GM15510 (cell line): ENCODE data around the gene NEXN.
A peak's percentile ranks its signal among the peaks of the same experiment; 100 is the strongest.

Source experiments
- POLR2A ChIP-seq: IDR thresholded peaks from 3 replicates; pipeline ENCODE4 v1.6.1; 2011; ENCODE audit warnings: borderline replicate concordance; ENCODE audit not compliant: insufficient read length; ENCODE audit errors: extremely low read depth

NEXN gene

DNA sequence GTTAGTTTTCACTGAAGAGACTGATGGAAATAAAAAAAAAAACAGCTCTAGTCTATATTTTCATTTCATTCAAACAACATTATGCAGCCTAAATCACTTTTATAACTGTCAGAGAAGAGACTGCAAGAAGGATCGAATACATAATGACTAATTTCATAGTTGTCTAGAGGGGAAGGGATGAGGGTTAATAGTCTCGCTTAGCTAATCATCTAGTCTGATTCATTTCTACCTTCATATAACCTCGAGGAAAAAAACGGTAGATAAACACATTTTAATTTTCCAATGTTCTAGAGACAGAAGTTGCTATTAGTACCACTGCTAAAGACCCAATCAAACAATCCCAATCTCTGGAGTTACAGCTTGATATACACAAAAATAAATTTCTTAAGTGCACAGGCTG lies 87.0 kb downstream of the NEXN start:
- TF ChIP-seq POLR2A = no peak

DNA sequence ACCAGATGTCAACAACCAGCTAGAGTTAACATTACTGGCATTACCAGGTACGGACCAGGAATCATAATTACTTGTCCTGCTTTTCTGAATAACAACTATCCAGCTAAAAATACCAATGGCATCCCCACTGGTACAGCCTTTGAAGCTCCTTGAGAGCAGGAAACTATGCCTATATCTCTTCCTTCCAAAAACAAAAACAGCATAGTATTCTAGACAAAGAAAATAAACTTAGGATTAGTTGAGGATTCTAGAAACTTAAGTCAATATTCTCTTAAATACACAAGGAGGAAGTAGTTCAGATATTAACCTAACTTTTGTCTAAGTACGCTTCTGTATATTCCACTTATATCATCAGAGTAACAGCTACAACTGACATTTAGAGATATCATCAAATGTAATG lies 87.5 kb downstream of the NEXN start:
- TF ChIP-seq POLR2A = no peak

DNA sequence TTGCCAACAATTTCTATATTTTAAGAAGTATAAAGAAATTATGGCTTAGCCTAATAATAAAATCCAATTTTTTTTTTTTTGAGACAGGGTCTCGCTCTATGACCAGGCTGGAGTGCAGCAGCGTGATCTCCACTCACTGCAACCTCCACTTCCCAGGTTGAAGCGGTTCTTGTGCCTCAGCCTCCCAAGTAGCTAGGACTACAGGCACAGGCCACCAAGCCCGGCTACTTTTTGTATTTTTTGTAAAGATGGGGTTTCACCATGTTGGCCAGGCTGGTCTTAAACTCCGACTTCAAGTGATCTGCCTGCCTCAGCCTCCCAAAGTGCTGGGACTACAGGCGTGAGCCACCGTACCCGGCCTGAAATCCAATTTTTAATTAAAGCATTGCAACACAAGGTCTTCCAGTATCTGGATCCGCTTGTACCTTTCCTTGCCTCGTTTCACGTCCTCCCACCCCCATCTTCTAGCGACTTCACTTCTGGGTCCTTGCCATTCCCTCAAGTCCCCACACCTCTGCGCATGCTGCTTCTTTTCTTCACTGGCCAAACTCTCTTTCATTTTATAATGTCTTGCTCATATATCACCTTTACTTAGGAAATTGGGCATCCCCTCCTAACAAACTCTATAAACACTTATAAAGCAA lies 88.1 kb downstream of the NEXN start:
- no peak for TF ChIP-seq POLR2A

DNA sequence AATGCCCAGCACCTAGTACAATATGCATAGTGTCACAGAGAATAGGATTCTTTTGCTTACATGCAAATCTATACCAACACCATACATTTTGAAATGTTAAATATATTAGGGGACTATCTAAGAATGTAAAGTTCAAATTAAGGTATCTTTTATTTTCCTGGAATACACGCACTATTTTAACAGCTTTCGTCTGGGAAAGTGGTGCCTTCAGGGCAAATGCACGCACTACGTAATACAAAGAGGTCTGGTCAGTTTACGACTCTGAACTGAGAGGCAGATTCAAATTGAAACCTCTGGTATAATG lies 89.5 kb downstream of the NEXN start:
- no peak for TF ChIP-seq POLR2A

DNA sequence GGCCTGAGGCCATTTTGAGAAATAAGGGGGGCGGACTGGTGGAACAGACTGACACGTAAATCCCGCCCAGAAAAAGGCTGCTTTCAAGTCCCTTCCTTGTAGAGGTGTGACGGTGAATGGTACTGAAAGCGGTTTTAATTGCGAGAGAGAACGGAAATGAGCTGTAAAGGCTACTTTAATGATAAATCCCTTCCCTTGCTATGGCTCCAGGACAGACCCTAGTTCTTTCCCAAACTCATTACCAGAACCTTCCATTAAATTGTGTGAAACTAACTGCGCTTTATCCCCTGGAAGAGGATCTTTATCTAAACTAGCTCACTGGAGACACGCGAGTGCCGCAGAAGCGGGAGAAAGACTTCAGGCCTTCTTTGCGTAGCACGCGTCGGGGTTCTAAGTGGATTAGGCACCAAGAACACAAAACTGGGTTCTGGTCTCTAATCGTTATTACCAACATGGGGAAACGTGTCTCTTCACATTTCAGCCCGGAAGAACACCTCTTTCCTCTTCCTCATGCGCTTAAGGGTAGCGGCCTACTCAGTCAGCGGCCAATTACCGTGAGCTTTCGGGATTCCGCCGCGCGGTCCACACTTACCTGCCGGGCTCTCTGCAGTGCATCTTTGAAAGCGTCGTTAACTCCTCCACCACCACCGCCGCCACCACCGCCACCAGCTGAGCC lies 90.0 kb downstream of the NEXN start:
- peak; percentile 48 for TF ChIP-seq POLR2A

DNA sequence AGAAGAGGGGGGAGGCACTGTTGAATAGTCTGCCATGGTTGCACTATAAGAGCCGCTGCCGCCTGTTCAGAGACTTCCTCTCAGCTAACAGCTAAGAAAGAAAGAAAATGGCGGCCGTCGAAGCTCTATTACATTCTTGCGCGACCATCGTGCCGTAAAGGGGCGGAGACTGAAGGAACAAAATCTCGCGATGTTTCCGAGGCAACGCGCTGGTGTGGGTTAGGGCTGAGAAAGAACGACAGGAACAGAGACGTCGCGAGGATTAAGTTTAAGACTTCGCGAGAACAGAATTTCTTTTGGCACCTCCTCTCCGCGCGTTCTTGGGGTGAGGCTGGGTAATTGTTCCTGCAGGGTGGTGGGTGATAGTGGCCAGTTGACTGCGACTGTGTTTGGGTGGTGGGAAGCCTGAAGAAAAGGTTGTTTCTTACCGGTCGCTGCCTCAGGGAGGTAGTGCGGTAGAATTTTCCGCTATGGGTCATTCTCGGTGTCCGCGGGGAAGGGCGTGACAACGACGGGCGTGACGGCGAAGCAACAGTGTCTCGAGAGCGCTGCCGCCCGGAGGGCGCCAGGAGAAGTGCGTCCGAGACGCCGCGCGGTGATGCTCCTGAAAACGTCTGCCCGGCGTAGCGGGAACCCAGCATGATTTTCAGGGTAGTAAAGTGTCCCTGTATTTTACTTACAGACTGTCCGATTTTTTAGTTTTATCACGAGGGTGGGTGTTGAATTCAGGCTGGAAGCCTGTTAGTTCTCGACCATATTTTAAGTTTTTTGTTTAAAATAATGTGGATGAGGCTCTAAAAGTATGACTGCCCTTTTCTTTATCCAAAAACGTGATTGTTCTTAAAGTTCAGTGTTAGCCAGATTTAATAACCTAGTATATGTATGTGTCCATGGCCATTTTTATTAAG lies 90.8 kb downstream of the NEXN start, which contains the start of gene FUBP1:
TSS of gene FUBP1 (minus strand) at position 104 of the 908 bp plus-strand sequence. CDS start at position 36, 68 bp downstream.
- peak; percentile 89 for TF ChIP-seq POLR2A

DNA sequence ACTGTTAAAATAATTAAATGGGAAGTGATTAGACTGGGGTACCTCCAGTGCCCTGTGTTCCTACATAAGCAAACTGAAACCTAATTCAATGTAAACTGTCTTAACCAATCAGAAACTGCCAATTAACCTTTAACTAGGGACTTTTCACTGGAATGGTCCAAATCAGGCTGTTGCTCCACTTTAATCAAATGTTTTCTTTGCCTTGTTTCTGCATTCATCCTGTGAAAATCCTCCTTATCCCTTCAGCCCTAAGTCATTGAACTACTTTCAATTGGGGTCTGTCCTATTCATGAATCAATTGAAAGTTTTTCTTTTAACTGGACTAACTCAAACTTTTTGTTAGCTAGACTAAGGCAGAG lies 95.6 kb downstream of the NEXN start:
- TF ChIP-seq POLR2A = no peak

DNA sequence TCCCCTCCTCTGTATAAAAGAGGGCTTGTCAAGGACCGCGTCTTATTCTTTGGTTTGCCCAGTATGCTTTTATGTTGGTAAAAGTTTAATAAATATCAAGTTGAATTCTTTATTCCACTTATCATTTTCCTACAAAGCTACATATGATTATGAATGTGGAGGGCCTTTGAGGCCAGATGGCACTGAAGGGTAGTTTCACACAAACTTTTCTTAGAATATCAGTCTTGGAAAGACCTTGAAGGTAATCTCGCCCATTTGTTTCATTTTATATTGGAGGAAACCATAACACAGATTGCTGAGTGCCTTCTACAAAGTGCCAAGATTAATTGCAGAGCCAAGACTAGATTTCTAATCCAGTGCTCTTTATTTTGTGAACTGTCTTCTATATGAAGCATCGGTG lies 96.2 kb downstream of the NEXN start:
- TF ChIP-seq POLR2A = no peak

DNA sequence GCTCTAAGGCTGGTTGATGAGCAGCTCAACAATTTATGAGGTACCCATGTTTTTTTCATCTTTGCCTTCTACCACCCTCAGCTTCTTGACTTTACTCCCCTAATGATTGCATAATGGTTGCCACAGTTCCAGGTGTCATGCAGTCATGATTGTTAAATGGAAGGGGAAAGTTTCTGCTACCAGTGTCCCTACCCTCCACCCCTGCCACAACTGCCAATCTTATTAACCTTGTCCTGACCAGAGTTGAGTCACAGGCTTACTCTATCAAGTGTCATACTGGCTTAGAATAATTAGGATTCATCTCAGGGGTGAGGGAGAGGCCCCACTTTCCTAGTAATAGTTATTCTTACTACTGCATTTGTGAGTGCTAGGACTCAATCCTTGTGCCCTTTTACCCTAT lies 98.4 kb downstream of the NEXN start:
- TF ChIP-seq POLR2A = no peak

DNA sequence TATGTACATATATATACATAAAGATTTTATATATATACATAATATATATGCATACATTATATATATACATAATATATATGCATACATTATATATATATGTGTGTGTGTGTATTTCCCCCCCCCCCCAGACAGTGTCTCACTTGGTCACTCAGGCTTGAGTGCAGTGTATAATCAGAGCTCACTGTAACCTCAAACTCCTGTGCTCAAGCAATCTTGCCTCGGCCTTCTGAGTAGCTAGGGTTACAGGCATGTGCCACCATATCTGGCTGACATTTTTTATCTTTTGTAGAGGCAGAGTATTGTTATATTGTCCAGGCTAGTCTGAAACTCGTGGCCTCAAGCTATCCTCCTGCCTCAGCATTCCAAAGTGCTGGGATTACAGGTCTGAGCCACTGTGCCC lies 99.5 kb downstream of the NEXN start:
- no peak for TF ChIP-seq POLR2A

DNA sequence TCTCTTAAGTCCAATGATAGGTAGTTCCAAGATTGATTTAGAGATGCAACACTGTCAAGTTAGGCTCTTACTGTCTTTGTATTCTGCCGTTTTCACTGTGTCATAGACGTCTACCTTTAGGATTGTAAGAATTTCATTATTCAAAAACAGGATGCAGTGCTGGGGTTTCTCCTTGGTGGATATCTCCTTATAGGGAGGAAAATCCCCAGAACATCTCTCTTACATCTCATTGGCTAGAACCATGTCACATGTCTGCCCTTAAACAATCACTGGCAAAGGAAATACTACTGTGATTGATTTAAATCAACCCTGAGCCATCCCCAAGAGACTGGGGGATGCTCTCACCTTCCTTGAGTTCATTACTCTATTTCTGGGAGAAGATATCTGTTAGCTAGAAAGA lies 101.3 kb downstream of the NEXN start:
- no peak for TF ChIP-seq POLR2A

DNA sequence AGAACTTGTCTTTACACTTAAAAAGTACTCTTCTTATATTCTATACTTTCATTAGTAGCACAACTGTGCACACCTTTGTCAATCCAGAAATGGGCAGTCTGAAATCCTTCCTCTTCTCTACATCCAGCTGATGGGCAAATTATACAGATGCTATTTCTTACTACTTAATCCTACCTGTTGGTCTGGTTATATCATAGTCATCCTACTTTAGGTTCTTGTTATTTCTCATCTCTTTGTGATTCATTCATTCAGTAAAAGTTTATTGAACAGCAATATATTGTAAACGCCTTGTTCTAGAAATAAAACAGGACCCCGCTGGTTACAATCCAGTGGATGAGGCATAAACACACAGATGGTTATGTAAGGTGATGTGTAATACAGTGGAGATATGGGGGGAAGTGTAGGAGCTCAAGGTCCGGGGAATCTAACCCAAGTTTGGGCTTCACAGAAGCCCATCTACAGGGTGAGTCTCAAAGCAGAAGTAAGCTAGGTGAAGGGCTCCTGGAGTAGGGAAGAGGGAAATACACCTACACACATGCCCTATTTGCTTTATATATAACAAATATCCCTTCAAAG lies 102.3 kb downstream of the NEXN start:
- no peak for TF ChIP-seq POLR2A

DNA sequence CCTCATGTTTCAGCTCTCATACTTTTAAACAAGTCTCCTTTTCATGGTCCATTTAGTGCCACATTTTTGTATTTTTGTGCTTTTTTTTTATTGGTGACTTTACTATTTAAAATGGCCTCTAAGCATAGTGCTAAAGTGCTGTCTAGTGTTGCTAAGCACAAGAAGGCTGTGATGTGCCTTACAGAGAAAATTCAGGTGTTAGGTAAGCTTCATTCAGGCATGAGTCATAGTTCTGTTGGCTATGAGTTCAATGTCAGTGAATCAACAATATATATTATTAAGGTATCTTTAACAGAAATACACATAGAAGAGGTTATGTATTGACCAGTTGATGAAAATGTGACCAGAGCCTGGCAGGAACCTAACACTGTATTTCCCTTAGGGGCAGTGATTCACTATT lies 103.2 kb downstream of the NEXN start:
- no peak for TF ChIP-seq POLR2A
